Activated CD4-positive, alpha-beta memory T cell treated with anti-CD3 and anti-CD28 coated beads, Interleukin-2, amount 10 ng/mL, durations not matched to agents 7 days and 5 days (primary cell): ENCODE measurements around the gene PDE2A. TPM values are rescaled to one million over a fixed set of nuclear protein-coding genes. Genes with fewer than 3 reads are reported as not detected.

ENCODE experiments used
- CTCF ChIA-PET: fragments of 350-600 bp; sonication (Branson Sonifier 250); formaldehyde crosslinking; loops from one replicate; lab custom pipeline; 2021; ENCODE audit warnings: antibody characterized with exemption, inconsistent platforms; lab: Charles Lee
- POLR2A ChIA-PET: fragments of 350-600 bp; sonication (Branson Sonifier 250); formaldehyde crosslinking; loops from one replicate; lab custom pipeline; 2021; ENCODE audit warnings: antibody characterized with exemption; lab: Charles Lee
- DNase-seq: peaks from one replicate; pipeline ENCODE4 v3.0.0-alpha.2; 2020
- H3K27ac Mint-ChIP-seq: one replicate; pipeline ENCODE4 v1.8.0; 2021; ENCODE audit warnings: mild to moderate bottlenecking, mixed read lengths
- H3K27me3 Mint-ChIP-seq: one replicate; pipeline ENCODE4 v1.8.0; 2021; ENCODE audit warnings: mixed read lengths
- H3K36me3 Mint-ChIP-seq: one replicate; pipeline ENCODE4 v1.8.0; 2021; ENCODE audit warnings: low read depth, mixed read lengths
- H3K4me1 Mint-ChIP-seq: one replicate; pipeline ENCODE4 v1.8.0; 2021; ENCODE audit warnings: mixed read lengths
- H3K4me3 Mint-ChIP-seq: one replicate; pipeline ENCODE4 v1.8.0; 2021; ENCODE audit warnings: mild to moderate bottlenecking, mixed read lengths
- H3K9me3 Mint-ChIP-seq: one replicate; pipeline ENCODE4 v1.8.0; 2021; ENCODE audit warnings: mixed read lengths
- total RNA-seq, 2 experiments: library from RNA; stranded (reverse); gene quantifications; one replicate each; pipeline ENCODE4 v1.2.3, GENCODE V29; 2021

Gene PDE2A
- total RNA-seq, 2 experiments from 2014 or later = 0.93 to 1.8 TPM

- POLR2A ChIA-PET = interaction anchor here (0.6 to 1.1 kb wide), 3 partner anchors 10 to 223 kb away, joined by 3 read pairs; no protein-coding TSS in a partner anchor
- CTCF ChIA-PET = interaction anchor here (0.7 to 1.2 kb wide), 6 partner anchors 9 to 278 kb away, joined by 3 to 5 read pairs (median 3); no protein-coding TSS in a partner anchor
- peaks cover 35% of the 10 kb centered on the region for H3K4me1 Mint-ChIP-seq
- H3K27ac Mint-ChIP-seq = no peak overlapping the region
- H3K4me3 Mint-ChIP-seq = no peak overlapping the region
- no peaks in the 10 kb centered on the region for H3K9me3 Mint-ChIP-seq
- no peak for DNase-seq
- no peaks in the 10 kb centered on the region for H3K27me3 Mint-ChIP-seq
- peaks cover 27% of the 10 kb centered on the region for H3K36me3 Mint-ChIP-seq
Observed at GRCh38 chr11:72716290-72716689, 42.1 kb upstream of the PDE2A start.

- Mint-ChIP-seq H3K4me1 (peaks cover 2% of the 10 kb centered on the region), H3K4me3 (no peak overlapping the region), H3K27ac (no peak overlapping the region), H3K36me3 (peaks cover 36% of the 10 kb centered on the region), H3K27me3 (no peaks in the 10 kb centered on the region), H3K9me3 (no peaks in the 10 kb centered on the region)
- ChIA-PET POLR2A (no interaction called here), CTCF (no interaction called here)
- DNase-seq = no peak
Observed at GRCh38 chr11:72712841-72713240, 38.6 kb upstream of the PDE2A start.

DNA sequence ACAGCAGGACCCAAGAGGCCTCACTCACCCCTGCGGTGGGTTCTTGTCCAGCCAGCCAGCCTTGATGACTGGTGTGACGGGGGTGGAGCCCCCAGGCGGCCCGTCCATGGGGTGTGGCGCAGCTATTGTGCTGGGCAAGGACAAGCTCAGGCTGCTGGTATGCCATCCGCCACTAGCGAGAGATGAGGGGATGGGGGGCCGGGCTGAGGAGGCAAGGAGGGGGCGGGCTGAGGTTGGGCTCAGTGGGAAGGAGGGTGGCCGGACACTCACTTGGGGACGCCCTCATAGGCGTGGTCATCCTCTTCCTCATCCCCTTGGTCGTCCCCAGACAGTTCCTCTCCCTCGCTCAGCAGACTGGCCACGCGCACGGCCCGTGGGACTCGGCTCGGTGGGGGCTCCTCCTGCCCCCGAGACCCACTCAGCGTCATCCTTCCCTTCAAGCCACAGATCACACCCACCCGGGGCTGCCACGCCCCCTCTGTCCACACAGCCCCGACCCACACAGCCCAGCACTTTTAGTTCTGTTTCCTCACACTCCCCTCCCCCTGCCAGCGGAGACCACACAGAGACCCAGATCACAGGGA lies 38.0 kb upstream of the PDE2A start:
- Mint-ChIP-seq H3K4me1 (peaks cover 2% of the 10 kb centered on the region), H3K27me3 (no peaks in the 10 kb centered on the region), H3K27ac (no peak overlapping the region), H3K36me3 (peaks cover 41% of the 10 kb centered on the region), H3K9me3 (no peaks in the 10 kb centered on the region), H3K4me3 (no peak overlapping the region)
- ChIA-PET CTCF (no interaction called here), POLR2A (no interaction called here)
- DNase-seq = no peak

GRCh38 chr11:72711141-72711540 lies 36.9 kb upstream of the PDE2A start:
- no peak overlapping the region for H3K4me3 Mint-ChIP-seq
- no peaks in the 10 kb centered on the region for H3K9me3 Mint-ChIP-seq
- no peak overlapping the region for H3K27ac Mint-ChIP-seq
- no peak for DNase-seq
- ChIA-PET POLR2A (no interaction called here), CTCF (no interaction called here)
- peaks cover under 1% of the 10 kb centered on the region for H3K4me1 Mint-ChIP-seq
- H3K27me3 Mint-ChIP-seq = no peaks in the 10 kb centered on the region
- peaks cover 52% of the 10 kb centered on the region for H3K36me3 Mint-ChIP-seq

- ChIA-PET CTCF (no interaction called here), POLR2A (no interaction called here)
- no peak overlapping the region for H3K27ac Mint-ChIP-seq
- H3K9me3 Mint-ChIP-seq = no peaks in the 10 kb centered on the region
- no peak overlapping the region for H3K4me3 Mint-ChIP-seq
- H3K27me3 Mint-ChIP-seq = no peaks in the 10 kb centered on the region
- H3K36me3 Mint-ChIP-seq = peaks cover 60% of the 10 kb centered on the region
- DNase-seq = no peak
- no peaks in the 10 kb centered on the region for H3K4me1 Mint-ChIP-seq
Observed at GRCh38 chr11:72710278-72710677, 36.1 kb upstream of the PDE2A start.

GRCh38 chr11:72709478-72710238 lies 35.4 kb upstream of the PDE2A start:
- Mint-ChIP-seq H3K36me3 (peaks cover 64% of the 10 kb centered on the region), H3K9me3 (no peaks in the 10 kb centered on the region), H3K27me3 (no peaks in the 10 kb centered on the region), H3K4me3 (no peak overlapping the region), H3K4me1 (no peaks in the 10 kb centered on the region), H3K27ac (no peak overlapping the region)
- ChIA-PET POLR2A (no interaction called here), CTCF (interaction anchor here (0.6 kb wide), 1 partner anchor 84 kb away, joined by 3 read pairs; no protein-coding TSS in a partner anchor)
- DNase-seq = no peak

DNA sequence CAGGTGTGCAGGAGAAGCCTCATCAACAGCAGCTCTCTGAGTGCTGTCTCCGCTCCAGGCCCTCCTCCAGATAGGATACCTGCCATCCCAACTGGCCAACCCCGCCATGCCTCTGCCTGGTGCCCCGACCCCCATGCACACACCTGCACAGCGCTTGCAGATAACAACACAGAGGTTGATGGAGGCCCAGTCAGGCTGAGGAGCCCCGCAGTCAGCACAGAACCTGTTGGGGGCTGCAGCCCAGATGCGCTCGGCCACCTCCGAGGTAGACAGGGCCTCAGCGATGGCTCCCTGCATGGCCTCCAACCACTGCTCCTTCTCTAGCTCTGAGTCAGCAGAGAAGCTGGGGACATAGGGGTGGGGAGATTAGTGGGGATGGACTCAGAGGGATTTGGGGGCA lies 32.8 kb upstream of the PDE2A start:
- Mint-ChIP-seq H3K27me3 (no peaks in the 10 kb centered on the region), H3K36me3 (peaks cover 63% of the 10 kb centered on the region), H3K27ac (no peak overlapping the region), H3K9me3 (no peaks in the 10 kb centered on the region), H3K4me1 (no peaks in the 10 kb centered on the region), H3K4me3 (no peak overlapping the region)
- ChIA-PET POLR2A (interaction anchor here (0.8 kb wide), 1 partner anchor 10 kb away, joined by 3 read pairs; no protein-coding TSS in a partner anchor), CTCF (interaction anchor here (1.7 kb wide), 1 partner anchor 23 kb away, joined by 3 read pairs; no protein-coding TSS in a partner anchor)
- no peak for DNase-seq

DNA sequence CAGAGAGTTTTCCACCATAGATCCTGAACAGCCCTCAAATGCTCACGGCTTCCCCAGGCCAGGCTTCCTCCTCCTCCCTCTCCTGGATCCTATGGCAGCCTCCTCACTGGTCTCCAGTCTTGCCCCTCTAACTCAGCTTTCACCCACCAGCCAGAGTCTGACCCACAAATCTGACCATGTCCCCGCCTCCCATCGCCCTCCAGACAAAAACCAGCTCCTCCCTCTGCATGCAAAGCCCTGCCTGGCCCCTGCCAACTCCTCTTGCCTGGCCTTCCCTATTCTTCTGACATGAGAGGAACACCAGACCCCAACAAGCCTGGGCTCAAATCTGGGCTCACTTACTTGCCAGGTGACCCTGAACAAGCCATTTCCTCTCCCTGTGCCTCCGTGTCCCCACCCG lies 32.4 kb upstream of the PDE2A start:
- peaks cover 66% of the 10 kb centered on the region for H3K36me3 Mint-ChIP-seq
- ChIA-PET POLR2A (interaction anchor here (0.8 kb wide), 1 partner anchor 10 kb away, joined by 3 read pairs; no protein-coding TSS in a partner anchor), CTCF (interaction anchor here (1.2 to 1.7 kb wide), 2 partner anchors 22 to 23 kb away, joined by 3 read pairs; no protein-coding TSS in a partner anchor)

DNA sequence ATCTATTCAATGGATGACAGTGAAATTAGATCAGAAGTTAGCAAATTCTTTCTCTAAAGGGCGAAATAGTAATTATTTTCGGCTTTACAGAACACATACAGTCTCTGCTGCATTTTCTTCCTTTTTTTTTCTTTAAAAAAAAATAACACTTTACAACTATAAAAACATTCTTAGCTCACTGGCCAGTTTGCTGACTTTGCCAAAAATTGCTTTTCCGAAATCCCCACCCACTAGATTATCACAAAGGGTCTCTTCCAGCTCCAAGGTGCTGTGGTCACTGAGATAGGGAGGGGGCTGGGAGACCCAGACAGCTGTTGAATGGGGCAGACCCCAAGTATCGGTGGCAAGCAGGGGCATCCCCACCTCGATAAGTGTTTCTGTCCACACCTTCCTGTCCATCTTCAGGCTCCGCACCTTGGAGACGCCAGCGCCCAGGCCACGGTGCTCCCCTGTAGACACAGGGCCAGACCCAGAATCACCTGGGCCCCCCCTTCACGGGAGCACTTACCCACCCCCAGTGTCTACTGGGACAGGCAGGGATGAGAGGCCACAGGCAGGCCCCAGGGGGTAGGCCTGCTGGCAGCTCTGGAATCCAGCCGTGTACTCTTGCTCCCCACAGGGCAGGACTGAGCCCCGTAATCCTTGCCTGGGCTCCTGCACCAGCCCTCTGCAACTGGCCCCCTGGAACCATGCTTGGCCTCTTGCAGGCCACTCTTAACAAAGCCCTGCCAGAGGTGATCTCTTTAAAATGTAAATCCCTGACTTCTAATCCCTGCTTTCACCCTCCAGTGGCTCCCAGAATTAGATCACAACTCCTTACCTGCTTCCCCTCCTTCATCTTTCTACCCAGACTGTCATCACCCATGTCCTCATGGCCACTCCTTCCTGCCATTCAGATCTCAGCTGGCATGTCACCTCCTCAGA lies 31.5 kb upstream of the PDE2A start:
- H3K27ac Mint-ChIP-seq = no peak overlapping the region

More for the DNA sequence above, 32.4 kb upstream of the PDE2A start:
- Mint-ChIP-seq H3K4me3 (no peak overlapping the region), H3K9me3 (no peaks in the 10 kb centered on the region), H3K4me1 (no peaks in the 10 kb centered on the region), H3K27me3 (no peaks in the 10 kb centered on the region), H3K27ac (no peak overlapping the region)
- DNase-seq = no peak

DNA sequence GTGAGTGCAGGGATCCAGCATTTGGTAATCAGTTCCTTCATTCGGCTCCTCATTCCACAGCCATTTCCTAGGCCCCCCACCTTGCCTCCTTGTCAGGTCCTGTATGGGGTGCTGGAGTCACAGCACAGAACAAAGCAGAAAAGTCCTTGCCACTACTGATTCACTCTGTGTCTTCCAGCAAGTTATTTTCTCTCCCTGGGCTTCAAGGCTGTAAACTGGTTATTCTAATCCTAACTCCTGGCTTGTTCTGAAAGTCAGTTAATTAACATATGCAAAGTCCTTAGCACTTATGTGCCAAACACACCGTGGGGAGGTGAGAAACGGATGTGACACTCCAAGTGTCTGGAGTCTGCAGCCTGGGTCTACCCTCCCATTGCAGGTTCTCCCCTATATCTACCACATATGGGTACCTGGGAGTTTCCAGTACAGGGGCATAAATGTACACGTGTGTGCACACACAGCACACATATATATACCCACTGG lies 30.6 kb upstream of the PDE2A start:
- Mint-ChIP-seq H3K4me1 (no peaks in the 10 kb centered on the region), H3K9me3 (no peaks in the 10 kb centered on the region), H3K27me3 (no peaks in the 10 kb centered on the region), H3K36me3 (peaks cover 66% of the 10 kb centered on the region), H3K4me3 (no peak overlapping the region), H3K27ac (no peak overlapping the region)
- ChIA-PET POLR2A (interaction anchor here (1.0 kb wide), 1 partner anchor 85 kb away, joined by 3 read pairs; no protein-coding TSS in a partner anchor), CTCF (interaction anchor here (1.2 to 1.5 kb wide), 2 partner anchors 18 to 20 kb away, joined by 3 to 4 read pairs; no protein-coding TSS in a partner anchor)
- DNase-seq = no peak

More for the DNA sequence above, 31.5 kb upstream of the PDE2A start:
- H3K27me3 Mint-ChIP-seq = no peaks in the 10 kb centered on the region
- POLR2A ChIA-PET = interaction anchor here (0.8 kb wide), 1 partner anchor 11 kb away, joined by 3 read pairs; no protein-coding TSS in a partner anchor
- H3K9me3 Mint-ChIP-seq = no peaks in the 10 kb centered on the region
- DNase-seq = no peak
- no peaks in the 10 kb centered on the region for H3K4me1 Mint-ChIP-seq
- CTCF ChIA-PET = interaction anchor here (1.2 to 1.7 kb wide), 2 partner anchors 21 to 22 kb away, joined by 3 read pairs; no protein-coding TSS in a partner anchor
- H3K4me3 Mint-ChIP-seq = no peak overlapping the region
- peaks cover 67% of the 10 kb centered on the region for H3K36me3 Mint-ChIP-seq

DNA sequence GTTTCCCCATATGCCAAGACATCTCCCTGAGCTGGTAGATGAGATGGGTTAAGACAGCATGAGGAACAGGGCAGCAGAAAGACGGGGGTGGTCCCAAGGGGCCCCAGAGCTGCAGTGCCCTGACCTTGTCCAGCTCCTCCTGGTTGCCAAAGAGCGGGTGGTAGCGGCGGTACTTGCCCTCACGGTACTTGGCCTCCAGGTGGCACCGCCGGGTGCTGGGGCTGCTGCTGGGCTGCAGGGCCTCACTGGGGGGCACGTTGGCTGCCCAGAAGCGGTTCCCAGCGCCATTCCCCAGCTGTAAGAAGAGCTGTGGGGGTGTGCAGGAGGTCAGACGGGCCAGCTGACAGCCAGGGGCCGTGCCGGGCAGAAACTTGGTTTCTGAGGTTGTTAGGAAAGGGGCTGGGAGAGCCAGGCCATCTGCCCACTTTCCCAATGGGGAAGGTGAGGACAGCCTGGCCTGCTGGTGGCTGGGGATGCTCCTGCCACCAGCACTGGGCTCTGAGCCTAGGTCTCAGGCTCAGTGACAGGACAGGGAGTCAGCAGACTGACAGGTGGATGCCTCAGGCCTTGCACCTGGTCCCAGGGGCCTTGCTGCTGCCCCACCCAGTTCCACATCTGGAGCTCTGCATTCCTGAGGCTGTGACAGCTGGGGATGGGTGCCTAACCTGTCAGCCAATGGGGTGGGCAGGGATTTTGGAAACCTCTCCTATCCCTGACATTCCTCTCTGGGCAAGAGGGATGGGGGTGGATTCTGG lies 30.0 kb upstream of the PDE2A start:
- no peak overlapping the region for H3K27ac Mint-ChIP-seq
- DNase-seq = no peak
- ChIA-PET CTCF (interaction anchor here (1.1 to 1.5 kb wide), 3 partner anchors 18 to 90 kb away, joined by 3 to 4 read pairs (median 4); partner anchors contain the start of gene STARD10), POLR2A (interaction anchor here (1.0 kb wide), 1 partner anchor 85 kb away, joined by 3 read pairs; no protein-coding TSS in a partner anchor)
- no peaks in the 10 kb centered on the region for H3K27me3 Mint-ChIP-seq
- H3K36me3 Mint-ChIP-seq = peaks cover 66% of the 10 kb centered on the region
- no peaks in the 10 kb centered on the region for H3K9me3 Mint-ChIP-seq
- H3K4me1 Mint-ChIP-seq = no peaks in the 10 kb centered on the region
- H3K4me3 Mint-ChIP-seq = no peak overlapping the region
